CD4-positive, alpha-beta T cell treated with Interferon alpha-2 for 1 hour (primary cell): ENCODE results near the gene SLC38A10.

ENCODE experiments used
- DNase-seq, 2 donors: peaks; one replicate each; pipeline ENCODE4 v3.0.0-alpha.2; 2020 to 2022

Gene SLC38A10

GRCh38 chr17:81330884-81331245 lies 35.8 kb upstream of the SLC38A10 start:
- DNase-seq, result no peak

GRCh38 chr17:81329927-81330883 lies 35.1 kb upstream of the SLC38A10 start:
- DNase-seq, result no peak

GRCh38 chr17:81328978-81329926 lies 34.1 kb upstream of the SLC38A10 start:
- DNase-seq, result peak in 1 of 2 donors; percentile 48

GRCh38 chr17:81328489-81328888 lies 33.4 kb upstream of the SLC38A10 start:
- DNase-seq, result no peak

GRCh38 chr17:81325714-81326358 lies 30.7 kb upstream of the SLC38A10 start:
- DNase-seq, result no peak

GRCh38 chr17:81324851-81325713 lies 30.0 kb upstream of the SLC38A10 start:
- DNase-seq, result no peak

- no peak for DNase-seq
Observed at GRCh38 chr17:81324177-81324850, 29.2 kb upstream of the SLC38A10 start.

- no peak for DNase-seq
Observed at GRCh38 chr17:81323411-81323868, 28.3 kb upstream of the SLC38A10 start.

- DNase-seq, result no peak
Observed at GRCh38 chr17:81323083-81323369, 27.9 kb upstream of the SLC38A10 start.

GRCh38 chr17:81322271-81323082 lies 27.4 kb upstream of the SLC38A10 start:
- peak; percentile 20 to 55 for DNase-seq

GRCh38 chr17:81317961-81318605 lies 23.0 kb upstream of the SLC38A10 start:
- DNase-seq, result no peak

GRCh38 chr17:81317530-81317821 lies 22.4 kb upstream of the SLC38A10 start:
- DNase-seq, result no peak

- no peak for DNase-seq
Observed at GRCh38 chr17:81315885-81316391, 20.8 kb upstream of the SLC38A10 start.

- DNase-seq, result no peak
Observed at GRCh38 chr17:81315129-81315884, 20.2 kb upstream of the SLC38A10 start.

GRCh38 chr17:81314398-81315081 lies 19.4 kb upstream of the SLC38A10 start:
- DNase-seq, result no peak

GRCh38 chr17:81313776-81314397 lies 18.8 kb upstream of the SLC38A10 start:
- no peak for DNase-seq

GRCh38 chr17:81312624-81313325 lies 17.7 kb upstream of the SLC38A10 start:
- DNase-seq, result no peak

- DNase-seq, result no peak
Observed at GRCh38 chr17:81311946-81312345, 16.8 kb upstream of the SLC38A10 start.
